Activated CD4-positive, alpha-beta T cell treated with anti-CD3 and anti-CD28 coated beads for 24 hours (primary cell): ENCODE measurements around the gene FBXO10.
A peak's percentile ranks its signal among the peaks of the same experiment; 100 is the strongest.
"Not testable (repeated sequence)": the region's sequence is repeated elsewhere in the genome, so short reads cannot be mapped to it uniquely, and the experiment has no call there.

ENCODE experiments used
- DNase-seq, 2 donors: peaks; one replicate each; pipeline ENCODE4 v3.0.0-alpha.2; 2020; ENCODE audit warnings: low read depth in 2 of 2

Gene FBXO10

GRCh38 chr9:37477987-37478619 lies 98.1 kb downstream of the FBXO10 start:
- not testable (repeated sequence) for DNase-seq

- DNase-seq, result not testable (repeated sequence)
These were observed 98.7 kb downstream of the FBXO10 start for GRCh38 chr9:37477443-37477842.

DNA sequence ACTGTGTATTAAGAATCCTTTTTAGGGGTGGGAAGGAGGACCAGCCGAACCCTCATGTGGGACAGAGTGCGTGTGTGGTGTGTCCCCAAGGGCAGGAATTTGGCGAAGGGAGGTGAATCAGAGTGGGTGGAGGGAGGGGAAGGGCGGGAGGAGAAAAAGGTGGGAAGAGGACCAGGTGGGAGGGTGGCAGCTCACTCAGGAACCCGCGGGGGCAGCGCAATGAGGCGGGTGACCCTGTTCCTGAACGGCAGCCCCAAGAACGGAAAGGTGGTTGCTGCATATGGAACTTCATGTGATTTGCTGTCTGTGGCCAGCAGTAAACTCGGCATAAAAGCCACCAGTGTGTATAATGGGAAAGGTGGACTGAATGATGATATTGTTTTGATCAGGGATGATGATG lies 99.2 kb downstream of the FBXO10 start:
- DNase-seq, result no peak

- DNase-seq, result no peak
These were observed 101.7 kb downstream of the FBXO10 start for GRCh38 chr9:37474438-37474837.

DNA sequence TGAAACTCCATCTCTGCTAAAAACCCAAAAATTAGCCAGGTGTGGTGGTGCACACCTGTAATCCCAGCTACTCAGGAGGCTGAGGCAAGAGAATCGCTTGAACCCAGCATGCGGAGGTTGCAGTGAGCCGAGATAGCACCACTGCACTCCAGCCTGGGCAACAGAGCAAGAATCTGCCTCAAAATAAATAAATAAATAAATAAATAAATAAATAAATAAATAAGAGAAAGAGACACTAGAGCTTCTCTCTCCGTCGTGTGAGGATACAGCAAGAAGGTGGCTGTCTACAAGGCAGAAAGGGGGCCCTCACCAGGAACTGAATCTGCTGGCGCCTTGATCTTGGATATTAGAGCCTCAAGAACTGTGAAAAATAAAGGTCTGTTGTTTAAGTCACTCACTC lies 102.2 kb downstream of the FBXO10 start:
- DNase-seq, result not testable (repeated sequence)

DNA sequence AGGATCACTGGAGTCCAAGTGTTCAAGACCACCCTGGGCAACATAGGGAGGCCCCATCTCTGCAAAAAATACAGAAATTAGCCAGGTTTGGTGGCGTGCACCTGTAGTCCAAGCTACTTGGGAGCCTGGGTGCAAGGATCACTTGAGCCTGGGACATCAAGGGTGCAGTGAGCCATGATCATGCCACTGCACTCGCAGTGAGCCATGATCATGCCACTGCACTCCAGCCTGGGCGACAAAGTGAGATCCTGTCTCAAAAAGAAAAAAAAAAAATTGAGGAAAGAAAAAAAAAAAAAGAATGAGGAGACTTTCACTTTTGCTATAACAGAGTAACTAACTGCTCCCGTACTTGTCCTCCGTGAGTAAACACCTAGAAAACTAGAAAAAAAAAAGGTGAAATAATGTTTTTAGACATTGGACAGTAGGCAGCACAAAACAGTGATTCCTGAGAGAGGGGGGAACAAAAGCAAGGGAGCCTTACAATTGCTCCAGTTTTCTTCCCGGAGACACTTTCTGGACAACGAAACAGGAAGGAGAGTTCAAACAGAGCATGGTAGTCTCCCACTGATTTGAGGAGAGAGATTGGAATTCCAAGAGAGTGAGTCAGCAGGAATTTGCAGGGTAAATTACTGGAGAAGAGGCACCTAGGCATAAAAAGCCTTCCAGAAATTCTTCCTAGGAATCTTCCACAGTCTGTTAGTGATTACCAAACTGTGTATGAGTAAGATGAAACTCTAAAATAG lies 104.1 kb downstream of the FBXO10 start:
- DNase-seq, result no peak

DNA sequence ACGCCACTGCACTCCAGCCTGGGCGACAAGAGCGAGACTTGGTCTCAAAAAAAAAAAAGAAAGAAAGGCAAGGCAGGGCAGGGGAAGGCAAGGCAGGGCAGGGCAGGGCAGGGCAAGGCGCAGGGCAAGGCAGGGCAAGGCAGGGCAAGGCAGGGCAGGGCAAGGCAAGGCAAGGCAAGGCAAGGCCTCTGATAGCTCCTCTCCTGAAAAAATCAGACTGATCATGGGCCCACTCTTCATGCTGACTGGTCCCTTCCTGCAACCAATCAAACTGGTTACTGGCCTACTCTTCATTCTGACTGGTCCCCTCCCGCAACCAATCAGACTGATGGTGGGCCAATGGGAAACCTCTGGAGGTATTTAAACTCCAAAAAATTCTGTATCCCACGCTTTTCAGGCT lies 107.6 kb downstream of the FBXO10 start:
- DNase-seq, result no peak

GRCh38 chr9:37467530-37467929 lies 108.7 kb downstream of the FBXO10 start:
- not testable (repeated sequence) for DNase-seq

DNA sequence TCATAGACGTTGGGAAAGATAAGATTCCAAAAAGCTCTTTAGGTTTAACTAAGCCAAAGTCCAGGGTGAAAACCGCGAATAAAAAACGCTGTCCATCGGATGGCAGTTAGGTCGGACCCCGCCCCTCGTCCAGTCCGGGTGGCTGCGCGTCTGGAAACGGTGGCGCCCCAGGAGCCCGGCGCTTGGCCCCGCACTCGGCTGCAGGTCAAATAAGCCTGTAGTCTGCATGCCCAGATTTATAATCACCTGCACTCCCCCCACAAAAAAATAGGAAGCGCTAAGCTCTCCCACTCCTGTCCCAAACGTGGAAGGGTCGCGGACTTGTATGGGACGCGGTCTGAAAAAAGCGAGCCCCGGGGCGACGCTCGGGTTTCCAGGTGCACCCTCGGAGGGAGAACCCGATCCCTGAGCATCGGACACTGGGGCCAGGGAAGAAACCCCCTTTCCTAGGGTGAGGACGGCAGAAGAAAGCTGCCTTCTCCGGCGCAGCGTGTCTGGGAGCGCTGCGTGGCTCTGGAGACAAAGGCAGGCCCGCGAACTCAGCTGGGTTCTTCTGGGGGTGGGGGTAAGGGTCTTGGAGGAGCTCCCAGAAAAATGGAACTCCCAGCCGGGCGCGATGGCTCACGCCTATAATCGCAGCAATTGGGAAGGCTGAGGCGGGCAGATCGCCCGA lies 110.0 kb downstream of the FBXO10 start:
- DNase-seq, result no peak

GRCh38 chr9:37465249-37466036 lies 110.7 kb downstream of the FBXO10 start, which contains the start of gene ZBTB5:
Gene ZBTB5, minus strand, starts transcription at chr9:37465450. Its CDS starts 22,899 bp downstream, at chr9:37442551.
- DNase-seq, result peak; percentile 98

DNA sequence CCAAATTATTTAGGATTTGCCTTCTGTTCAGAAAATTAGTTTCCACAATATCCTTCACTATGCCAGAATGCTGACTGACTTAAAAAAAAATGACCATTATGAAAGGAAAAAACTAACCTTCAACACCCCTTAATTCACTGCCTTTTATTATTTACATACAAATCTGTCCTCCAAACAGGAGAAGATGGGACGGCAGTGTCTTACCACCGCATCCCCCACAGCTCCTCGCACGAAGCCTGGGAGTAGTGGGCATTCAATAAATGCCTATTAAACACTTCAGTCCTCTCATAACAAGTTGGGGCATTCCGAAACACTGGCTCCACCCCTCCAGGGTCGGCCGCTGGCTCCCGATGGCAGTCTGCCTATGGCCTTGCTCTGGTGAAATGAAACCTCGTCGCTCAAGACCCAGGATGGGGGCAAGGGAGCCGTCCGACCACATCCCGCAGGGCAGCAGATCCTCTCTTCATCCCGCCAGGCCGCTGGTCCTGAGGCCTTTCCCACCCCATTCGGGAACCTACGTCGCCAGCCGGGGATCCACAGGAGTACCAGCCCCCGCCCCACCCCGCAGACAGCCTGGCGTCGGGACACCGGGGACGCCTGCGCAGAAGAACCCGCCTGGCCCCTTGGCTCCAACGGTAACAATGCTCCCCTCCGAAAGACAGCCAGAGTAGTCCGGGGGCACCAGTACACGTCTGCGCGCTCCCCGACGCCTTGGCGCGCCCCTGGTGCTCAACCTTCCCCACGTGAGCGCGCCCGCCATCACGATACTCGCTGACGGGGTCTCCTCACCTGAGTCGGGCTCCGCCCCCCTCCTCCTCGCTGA lies 111.5 kb downstream of the FBXO10 start:
- DNase-seq, result peak; percentile 30 to 69

- no peak for DNase-seq
These were observed 112.2 kb downstream of the FBXO10 start for GRCh38 chr9:37464006-37464405.
